BJ (cell line): Measurements from ENCODE around the gene OSBPL5. TPM values are rescaled to one million over a fixed set of nuclear protein-coding genes. Genes with fewer than 3 reads are reported as not detected.

Experiments used
- CTCF ChIA-PET: fragments of 350-600 bp; formaldehyde crosslinking; extraction: SDS; loops from one replicate; lab custom pipeline; 2021; ENCODE audit warnings: antibody characterized with exemption, inconsistent platforms; lab: Yijun Ruan, JAX
- POLR2A ChIA-PET: fragments of 300-600 bp; sonication (Branson Sonifier 250); formaldehyde crosslinking; extraction: SDS; loops from one replicate; lab custom pipeline; 2021; ENCODE audit warnings: antibody characterized with exemption; lab: Charles Lee
- DNase-seq: peaks from one replicate; pipeline ENCODE4 v3.0.0-alpha.2; 2011; ENCODE audit warnings: low read depth
- H3K27me3 ChIP-seq: 2 replicates; pipeline ENCODE4 v1.6.0; 2011; ENCODE audit warnings: low read length; ENCODE audit not compliant: control insufficient read depth, insufficient read depth
- H3K36me3 ChIP-seq: 2 replicates; pipeline ENCODE4 v1.5.1; 2011; ENCODE audit warnings: low read length; ENCODE audit not compliant: control insufficient read depth, insufficient read depth
- H3K4me3 ChIP-seq: 2 replicates; pipeline ENCODE4 v1.5.1; 2011; ENCODE audit warnings: low read depth, mild to moderate bottlenecking, control low read depth, low read length
- polyA plus RNA-seq: library from polyadenylated mRNA; depleted of rRNA; stranded (reverse); fragments of >200 nt; gene quantifications from 2 replicates; pipeline ENCODE4 v1.2.3, GENCODE V29; 2011
- TF ChIP-seq, protein P1 (sequence below): IDR thresholded peaks from 2 replicates; pipeline ENCODE4 v1.5.1; 2011; ENCODE audit warnings: low read depth, mild to moderate bottlenecking, control low read depth, inconsistent platforms, low read length, moderate library complexity; ENCODE audit not compliant: insufficient read depth

Gene OSBPL5
- polyA plus RNA-seq, 1 experiment = 20.8 TPM

DNA sequence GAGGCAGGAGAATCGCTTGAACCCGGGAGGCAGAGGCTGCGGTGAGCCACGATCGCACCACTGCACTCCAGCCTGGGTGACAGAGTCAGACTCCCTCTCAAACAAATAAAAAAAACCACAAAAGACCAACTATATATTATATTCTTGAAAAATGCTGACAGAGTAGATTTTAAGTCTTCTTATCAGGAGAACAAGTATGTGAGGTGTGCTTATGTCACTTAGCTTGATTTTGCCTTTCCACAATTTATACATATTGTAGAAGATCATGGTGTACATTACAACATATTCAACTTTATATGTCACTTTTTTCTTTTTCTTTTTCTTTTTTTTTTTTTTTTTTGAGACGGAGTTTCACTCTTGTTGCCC, 83.7 kb downstream of the OSBPL5 start:
- H3K4me3 ChIP-seq = no peak overlapping the region
- POLR2A ChIA-PET = no interaction called here
- TF ChIP-seq, protein P1, sequence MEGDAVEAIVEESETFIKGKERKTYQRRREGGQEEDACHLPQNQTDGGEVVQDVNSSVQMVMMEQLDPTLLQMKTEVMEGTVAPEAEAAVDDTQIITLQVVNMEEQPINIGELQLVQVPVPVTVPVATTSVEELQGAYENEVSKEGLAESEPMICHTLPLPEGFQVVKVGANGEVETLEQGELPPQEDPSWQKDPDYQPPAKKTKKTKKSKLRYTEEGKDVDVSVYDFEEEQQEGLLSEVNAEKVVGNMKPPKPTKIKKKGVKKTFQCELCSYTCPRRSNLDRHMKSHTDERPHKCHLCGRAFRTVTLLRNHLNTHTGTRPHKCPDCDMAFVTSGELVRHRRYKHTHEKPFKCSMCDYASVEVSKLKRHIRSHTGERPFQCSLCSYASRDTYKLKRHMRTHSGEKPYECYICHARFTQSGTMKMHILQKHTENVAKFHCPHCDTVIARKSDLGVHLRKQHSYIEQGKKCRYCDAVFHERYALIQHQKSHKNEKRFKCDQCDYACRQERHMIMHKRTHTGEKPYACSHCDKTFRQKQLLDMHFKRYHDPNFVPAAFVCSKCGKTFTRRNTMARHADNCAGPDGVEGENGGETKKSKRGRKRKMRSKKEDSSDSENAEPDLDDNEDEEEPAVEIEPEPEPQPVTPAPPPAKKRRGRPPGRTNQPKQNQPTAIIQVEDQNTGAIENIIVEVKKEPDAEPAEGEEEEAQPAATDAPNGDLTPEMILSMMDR = no peak

DNA sequence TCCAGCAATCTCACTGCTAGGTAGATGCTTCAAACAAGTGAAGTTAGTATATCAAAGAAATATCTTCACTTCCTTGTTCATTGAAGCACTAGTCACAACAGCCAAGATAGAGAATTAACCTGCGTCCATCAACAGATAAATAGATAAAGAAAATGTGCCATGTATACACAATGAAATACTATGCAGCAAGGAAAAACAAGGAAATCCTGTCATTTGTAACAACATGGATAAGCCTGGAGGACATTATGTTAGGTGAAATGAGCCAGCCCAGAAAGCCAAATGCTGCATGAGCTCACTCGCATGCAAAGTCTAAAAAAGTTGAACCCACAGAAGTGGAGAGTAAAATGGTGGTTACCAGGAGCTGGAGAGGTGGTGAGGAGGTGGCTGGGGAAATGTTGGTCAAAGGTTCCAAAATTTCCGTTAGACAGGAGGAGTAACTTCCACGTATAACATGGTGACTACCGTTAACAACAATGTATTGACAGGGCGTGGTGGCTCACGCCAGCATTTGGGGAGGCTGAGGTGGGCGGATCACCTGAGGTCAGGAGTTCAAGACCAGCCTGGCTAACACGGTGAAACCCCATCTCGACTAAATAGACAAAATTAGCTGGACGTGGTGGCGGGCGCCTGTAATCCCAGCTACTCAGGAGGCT, 84.3 kb downstream of the OSBPL5 start:
- DNase-seq = no peak
- TF ChIP-seq, protein P1 = no peak
- Histone ChIP-seq H3K4me3 (no peak overlapping the region), H3K36me3 (no peaks in the 10 kb centered on the region), H3K27me3 (no peaks in the 10 kb centered on the region)
- ChIA-PET POLR2A (no interaction called here), CTCF (interaction anchor here (1.3 to 3.7 kb wide), 2 partner anchors 11 to 43 kb away, joined by 4 to 22 read pairs; no protein-coding TSS in a partner anchor)

More for the DNA sequence above, 83.7 kb downstream of the OSBPL5 start:
- H3K36me3 ChIP-seq = no peaks in the 10 kb centered on the region
- CTCF ChIA-PET = interaction anchor here (1.3 to 3.7 kb wide), 2 partner anchors 10 to 44 kb away, joined by 4 to 22 read pairs; no protein-coding TSS in a partner anchor
- no peak for DNase-seq
- no peaks in the 10 kb centered on the region for H3K27me3 ChIP-seq

DNA sequence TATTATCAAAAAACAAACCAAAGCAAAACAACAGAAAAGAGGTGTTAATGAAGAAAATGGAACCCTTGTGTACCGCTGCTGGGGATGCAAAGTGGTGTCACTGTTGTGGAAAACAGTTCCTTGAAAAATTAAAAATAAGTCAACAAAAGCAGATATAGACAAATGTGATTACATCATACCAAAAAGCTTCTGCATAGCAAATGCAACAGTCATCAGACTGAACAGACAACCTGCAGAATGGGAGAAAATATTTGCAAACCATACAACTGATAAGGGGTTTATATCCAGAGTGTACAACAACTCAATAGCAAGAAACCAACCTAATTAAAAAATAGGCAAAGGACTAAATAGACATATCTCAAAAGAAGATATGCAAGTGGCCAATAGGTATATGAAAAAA, 85.0 kb downstream of the OSBPL5 start:
- Histone ChIP-seq H3K36me3 (no peaks in the 10 kb centered on the region), H3K27me3 (no peaks in the 10 kb centered on the region), H3K4me3 (no peak overlapping the region)
- DNase-seq = no peak
- ChIA-PET POLR2A (no interaction called here), CTCF (interaction anchor here (3.7 kb wide), 1 partner anchor 11 kb away, joined by 22 read pairs; no protein-coding TSS in a partner anchor)
- TF ChIP-seq, protein P1 = no peak

DNA sequence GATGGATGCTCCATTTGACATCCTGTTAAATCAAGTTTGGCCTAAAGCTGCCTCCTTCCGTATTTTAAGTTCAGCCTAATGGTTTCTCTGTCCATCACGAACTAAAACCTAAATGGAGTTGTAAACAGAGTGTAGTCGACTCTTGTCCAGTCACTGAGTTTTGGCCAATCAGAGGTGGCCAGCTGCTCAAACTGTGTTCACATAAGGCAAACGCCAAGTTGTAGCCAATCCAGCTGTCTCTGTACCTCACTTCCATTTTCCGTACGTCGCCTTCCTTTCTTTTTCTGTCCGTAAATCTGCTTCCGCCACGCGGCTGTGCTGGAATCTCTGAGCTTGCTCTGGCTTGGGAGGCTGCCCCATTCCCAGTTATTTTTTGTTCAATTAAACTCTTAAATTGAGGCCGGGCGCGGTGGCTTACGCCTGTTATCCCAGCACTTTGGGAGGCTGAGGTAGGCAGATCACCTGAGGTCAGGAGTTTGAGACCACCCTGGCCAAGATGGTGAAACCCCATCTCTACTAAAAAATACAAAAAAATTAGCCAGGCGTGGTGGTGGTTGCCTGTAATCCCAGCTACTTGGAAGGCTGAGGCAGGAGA, 87.2 kb downstream of the OSBPL5 start:
- Histone ChIP-seq H3K36me3 (no peaks in the 10 kb centered on the region), H3K4me3 (no peak overlapping the region), H3K27me3 (no peaks in the 10 kb centered on the region)
- ChIA-PET CTCF (interaction anchor here (1.7 kb wide), 1 partner anchor 14 kb away, joined by 14 read pairs; no protein-coding TSS in a partner anchor), POLR2A (no interaction called here)
- DNase-seq = no peak
- TF ChIP-seq, protein P1 = no peak

DNA sequence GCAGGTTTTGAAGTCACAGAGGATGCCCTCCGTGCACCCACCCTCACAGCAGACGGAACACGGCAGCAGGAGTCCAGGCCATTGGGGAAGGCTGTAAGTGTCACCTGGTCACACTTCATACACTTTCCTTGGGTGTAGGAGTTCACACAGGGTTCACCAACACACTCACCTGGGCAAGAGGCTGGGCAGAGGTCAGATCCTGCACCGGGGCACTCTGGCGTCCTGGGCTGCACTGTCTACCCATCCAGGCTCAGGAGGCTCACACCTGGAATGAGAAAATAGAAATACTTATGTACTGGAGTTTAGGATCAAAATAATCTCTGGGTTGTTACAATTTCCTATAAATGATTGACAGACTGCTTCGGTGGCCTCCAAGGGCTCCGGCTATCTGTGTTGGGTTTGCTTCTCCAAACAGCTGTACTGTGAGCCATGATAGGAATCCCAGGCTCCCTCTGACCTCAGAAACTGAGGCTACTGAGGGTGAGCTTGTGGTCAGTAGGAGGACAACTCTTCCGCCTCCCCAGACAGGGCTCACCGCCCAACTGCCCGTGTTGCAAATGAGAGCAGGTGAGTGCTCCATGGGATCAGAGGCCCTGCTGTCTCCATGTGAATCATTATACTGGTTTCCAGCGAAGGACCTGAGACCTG, 87.8 kb downstream of the OSBPL5 start:
- ChIA-PET POLR2A (no interaction called here), CTCF (interaction anchor here (1.0 to 2.6 kb wide), 3 partner anchors 9 to 15 kb away, joined by 3 to 14 read pairs (median 14); no protein-coding TSS in a partner anchor)
- DNase-seq = no peak
- H3K4me3 ChIP-seq = no peak overlapping the region
- no peaks in the 10 kb centered on the region for H3K27me3 ChIP-seq
- no peaks in the 10 kb centered on the region for H3K36me3 ChIP-seq
- TF ChIP-seq, protein P1 = no peak
